GM12801 (cell line): ENCODE measurements around the gene HOXA5.

Experiments used
- CTCF ChIP-seq: IDR thresholded peaks from one replicate; pipeline ENCODE4 v1.5.1; 2011; ENCODE audit warnings: control low read depth; ENCODE audit not compliant: insufficient read length; ENCODE audit errors: extremely low read depth

HOXA5 gene

GRCh38 chr7:27132978-27133377 lies 10.5 kb downstream of the HOXA5 start:
- no peak for TF ChIP-seq CTCF

- no peak for TF ChIP-seq CTCF
Measured at GRCh38 chr7:27132214-27132613, 11.3 kb downstream of the HOXA5 start.

GRCh38 chr7:27131390-27131819 lies 12.1 kb downstream of the HOXA5 start:
- no peak for TF ChIP-seq CTCF

GRCh38 chr7:27130540-27131389 lies 12.7 kb downstream of the HOXA5 start, which contains the start of gene HOXA4:
TSS of gene HOXA4 (minus strand) at chr7:27130757. CDS start at chr7:27130733, 24 bp downstream.
- TF ChIP-seq CTCF = no peak

- no peak for TF ChIP-seq CTCF
Measured at GRCh38 chr7:27129729-27130539, 13.5 kb downstream of the HOXA5 start.

- TF ChIP-seq CTCF = no peak
Measured at GRCh38 chr7:27128776-27129728, 14.4 kb downstream of the HOXA5 start.
